HFFc6 (cell line): Measurements from ENCODE around the gene ZC3H6. TPM values are rescaled to one million over a fixed set of nuclear protein-coding genes. Genes with fewer than 3 reads are reported as not detected.

Source experiments
- DNase-seq: peaks from one replicate; pipeline ENCODE4 v3.0.0-alpha.2; 2018
- H3K27ac Mint-ChIP-seq: 2 replicates; pipeline ENCODE4 v1.8.0; 2020; ENCODE audit warnings: mild to moderate bottlenecking, mixed read lengths
- H3K27me3 Mint-ChIP-seq: 2 replicates; pipeline ENCODE4 v1.8.0; 2021; ENCODE audit warnings: mild to moderate bottlenecking, moderate library complexity, mixed read lengths; ENCODE audit not compliant: insufficient read depth
- H3K36me3 Mint-ChIP-seq: 2 replicates; pipeline ENCODE4 v1.8.0; 2021; ENCODE audit warnings: low read depth, mixed read lengths
- H3K4me1 Mint-ChIP-seq: 2 replicates; pipeline ENCODE4 v1.8.0; 2020; ENCODE audit warnings: low read depth, mixed read lengths
- H3K4me3 Mint-ChIP-seq: 2 replicates; pipeline ENCODE4 v1.8.0; 2020; ENCODE audit warnings: mild to moderate bottlenecking, moderate library complexity, mixed read lengths
- H3K9me3 Mint-ChIP-seq: 2 replicates; pipeline ENCODE4 v1.8.0; 2020; ENCODE audit warnings: mild to moderate bottlenecking, mixed read lengths
- total RNA-seq, 6 experiments: library from RNA; stranded (reverse); fragmentation: NEBNext Ultra II Directional; extraction: Animal tissue kit (Norgen Biotek cat#: 25700); gene quantifications; 2 replicates in 1 of 6; 3 replicates in 5 of 6; pipeline ENCODE4 v1.2.3, GENCODE V29; 2021
- TF ChIP-seq, protein P1 (sequence below): fragments of 200-600 bp; sonication (generic); IDR thresholded peaks from 2 replicates; pipeline ENCODE4 v1.5.0; 2021; ENCODE audit warnings: antibody characterized with exemption, mild to moderate bottlenecking

The ZC3H6 gene
- total RNA-seq, 6 experiments from 2014 or later = 3.8 to 6.1 (median 5.0) TPM

DNA sequence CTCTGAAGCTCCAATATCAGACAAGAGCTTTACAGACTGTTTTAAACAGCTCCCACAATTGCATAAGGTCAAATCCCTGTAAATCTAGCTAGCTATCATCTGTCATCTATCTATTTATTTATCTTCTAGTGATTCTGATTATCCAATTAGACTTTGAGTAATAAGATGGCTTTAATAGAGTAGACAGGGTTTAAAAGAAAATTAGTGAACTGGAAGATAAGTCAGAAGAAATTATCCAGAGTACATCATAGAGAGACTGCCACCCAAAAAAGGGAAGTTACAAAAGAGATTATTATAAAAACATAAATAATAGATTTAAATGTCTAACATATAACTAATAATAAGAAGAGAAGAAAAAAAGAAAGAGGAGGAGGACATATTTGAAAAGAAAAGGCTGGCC lies 12.5 kb upstream of the ZC3H6 start:
- no peak overlapping the region for H3K4me3 Mint-ChIP-seq
- peaks cover 4% of the 10 kb centered on the region; the same call in 1 of the 2 replicates for H3K9me3 Mint-ChIP-seq
- peaks cover 5% of the 10 kb centered on the region for H3K4me1 Mint-ChIP-seq
- 0 out of 2 replicates have a peak, but pooled peaks cover under 1% of the 10 kb centered on the region for H3K36me3 Mint-ChIP-seq
- TF ChIP-seq, protein P1, sequence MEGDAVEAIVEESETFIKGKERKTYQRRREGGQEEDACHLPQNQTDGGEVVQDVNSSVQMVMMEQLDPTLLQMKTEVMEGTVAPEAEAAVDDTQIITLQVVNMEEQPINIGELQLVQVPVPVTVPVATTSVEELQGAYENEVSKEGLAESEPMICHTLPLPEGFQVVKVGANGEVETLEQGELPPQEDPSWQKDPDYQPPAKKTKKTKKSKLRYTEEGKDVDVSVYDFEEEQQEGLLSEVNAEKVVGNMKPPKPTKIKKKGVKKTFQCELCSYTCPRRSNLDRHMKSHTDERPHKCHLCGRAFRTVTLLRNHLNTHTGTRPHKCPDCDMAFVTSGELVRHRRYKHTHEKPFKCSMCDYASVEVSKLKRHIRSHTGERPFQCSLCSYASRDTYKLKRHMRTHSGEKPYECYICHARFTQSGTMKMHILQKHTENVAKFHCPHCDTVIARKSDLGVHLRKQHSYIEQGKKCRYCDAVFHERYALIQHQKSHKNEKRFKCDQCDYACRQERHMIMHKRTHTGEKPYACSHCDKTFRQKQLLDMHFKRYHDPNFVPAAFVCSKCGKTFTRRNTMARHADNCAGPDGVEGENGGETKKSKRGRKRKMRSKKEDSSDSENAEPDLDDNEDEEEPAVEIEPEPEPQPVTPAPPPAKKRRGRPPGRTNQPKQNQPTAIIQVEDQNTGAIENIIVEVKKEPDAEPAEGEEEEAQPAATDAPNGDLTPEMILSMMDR = no peak
- DNase-seq = no peak
- H3K27me3 Mint-ChIP-seq = no peaks in the 10 kb centered on the region; the same call in 1 of the 2 replicates
- no peak overlapping the region for H3K27ac Mint-ChIP-seq

DNA sequence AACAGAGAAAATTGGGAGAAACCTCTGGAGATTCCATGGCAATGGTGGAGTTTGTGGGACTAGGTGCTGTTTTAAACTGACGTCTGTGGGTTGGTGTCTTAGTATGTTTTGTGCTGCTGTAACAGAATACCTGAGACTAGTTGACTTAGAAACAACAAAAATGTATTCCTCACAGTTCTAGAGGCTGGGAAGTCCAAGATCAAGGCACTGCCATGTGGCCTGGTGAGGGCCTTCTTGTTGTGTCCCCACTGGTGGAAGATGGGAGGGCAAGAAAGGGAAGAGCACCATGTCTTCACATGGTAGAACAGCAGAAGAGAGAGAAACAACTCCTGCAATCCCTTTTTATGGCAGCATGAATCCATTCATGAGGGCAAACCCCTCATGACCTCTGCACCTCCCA lies 6.8 kb upstream of the ZC3H6 start:
- TF ChIP-seq, protein P1 = no peak
- Mint-ChIP-seq H3K36me3 (0 out of 2 replicates have a peak, but pooled peaks cover 5% of the 10 kb centered on the region), H3K9me3 (no peaks in the 10 kb centered on the region), H3K4me1 (no peaks in the 10 kb centered on the region), H3K4me3 (no peak overlapping the region), H3K27me3 (no peaks in the 10 kb centered on the region; the same call in 1 of the 2 replicates), H3K27ac (no peak overlapping the region)
- no peak for DNase-seq

DNA sequence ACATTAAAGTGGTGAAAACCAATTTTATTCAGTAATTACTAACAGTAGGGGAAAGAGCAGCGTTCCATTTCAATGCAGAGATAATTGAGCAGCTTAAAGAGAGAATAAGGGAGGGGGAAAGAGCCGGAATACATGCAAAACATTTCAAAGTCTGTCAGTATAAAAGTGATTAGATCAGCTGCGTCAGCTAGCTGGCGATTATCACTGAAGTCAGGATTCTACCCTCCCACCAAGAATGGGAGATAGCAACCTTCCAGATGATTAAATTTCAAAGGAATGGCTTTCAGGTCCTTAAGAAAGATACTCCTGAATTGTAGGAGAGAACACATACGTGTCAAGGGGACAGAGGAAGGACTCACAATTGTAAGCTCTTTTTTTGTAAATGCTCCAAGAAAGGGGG lies 2.7 kb upstream of the ZC3H6 start:
- no peak overlapping the region for H3K4me3 Mint-ChIP-seq

DNA sequence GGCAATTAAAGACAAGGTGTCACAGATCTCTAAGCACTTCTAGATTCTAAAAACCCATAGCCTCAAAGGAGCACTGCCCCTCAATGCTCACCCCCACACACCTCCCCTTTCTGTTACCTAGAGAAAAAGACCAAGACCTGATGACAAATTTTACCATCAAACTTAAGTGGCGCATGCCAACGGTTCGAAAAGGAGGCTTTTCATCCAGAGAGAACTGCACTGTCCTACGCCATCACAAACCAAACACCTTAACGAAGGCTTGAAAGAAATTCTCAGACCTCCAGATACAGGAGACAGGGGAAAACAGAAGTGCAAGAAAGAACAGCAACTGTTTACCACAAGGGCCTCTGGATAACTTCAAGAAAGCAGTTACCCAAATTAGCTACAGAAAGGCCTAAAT lies 2.0 kb upstream of the ZC3H6 start:
- Mint-ChIP-seq H3K27ac (no peak overlapping the region), H3K4me1 (peaks cover 12% of the 10 kb centered on the region), H3K27me3 (no peaks in the 10 kb centered on the region; the same call in 1 of the 2 replicates), H3K36me3 (no peaks in the 10 kb centered on the region), H3K4me3 (no peak overlapping the region), H3K9me3 (no peaks in the 10 kb centered on the region)
- DNase-seq = no peak
- TF ChIP-seq, protein P1 = no peak

More for the DNA sequence above, 2.7 kb upstream of the ZC3H6 start:
- no peak overlapping the region for H3K27ac Mint-ChIP-seq
- TF ChIP-seq, protein P1 = no peak
- peaks cover 12% of the 10 kb centered on the region for H3K4me1 Mint-ChIP-seq
- 0 out of 2 replicates have a peak, but pooled peaks cover 5% of the 10 kb centered on the region for H3K36me3 Mint-ChIP-seq
- no peaks in the 10 kb centered on the region; the same call in 1 of the 2 replicates for H3K27me3 Mint-ChIP-seq
- no peak for DNase-seq
- H3K9me3 Mint-ChIP-seq = no peaks in the 10 kb centered on the region

DNA sequence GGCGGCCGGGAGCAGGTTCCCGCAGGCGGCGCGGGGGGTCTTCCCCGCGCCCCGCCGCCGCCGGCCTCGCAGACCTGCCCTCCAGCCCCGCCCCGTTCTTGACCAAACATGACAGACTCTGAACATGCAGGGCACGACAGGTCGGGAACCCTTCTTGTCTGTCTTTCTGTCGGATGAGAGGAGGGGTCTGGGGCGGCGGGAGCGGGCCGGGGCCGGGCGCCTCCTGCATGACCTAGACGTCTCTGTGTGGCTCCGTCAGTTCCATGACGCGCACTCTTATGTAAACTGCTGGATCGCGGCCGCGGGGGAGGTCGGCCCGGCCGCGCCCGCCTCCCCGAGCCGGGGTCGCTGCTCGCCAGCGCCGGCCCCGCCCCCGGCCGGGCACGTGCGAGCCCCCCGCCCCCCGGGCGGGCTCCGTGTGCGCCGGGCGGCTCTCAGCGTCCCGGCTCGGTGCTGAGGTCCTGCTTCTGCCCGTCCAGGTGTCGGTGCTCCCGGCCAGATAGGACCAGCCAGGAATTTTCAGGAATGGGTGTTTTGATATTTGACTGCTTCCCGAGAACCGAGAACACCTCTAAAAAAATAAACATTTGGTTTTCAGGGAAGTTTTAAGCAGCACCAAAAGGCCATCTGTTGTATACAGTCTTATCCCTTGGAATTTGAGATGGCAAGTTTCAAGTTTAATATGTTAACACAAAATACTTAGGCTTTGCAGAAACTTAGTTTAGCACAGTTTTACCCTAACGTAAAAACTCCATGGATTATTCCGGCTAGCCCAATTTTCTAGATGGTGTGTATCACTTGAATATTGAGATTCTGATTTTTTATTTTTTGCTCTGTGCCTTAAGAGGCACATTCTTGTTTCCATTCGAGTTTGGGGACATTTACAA lies 733 bp downstream of the ZC3H6 start:
- TF ChIP-seq, protein P1 = no peak
- Mint-ChIP-seq H3K4me3 (peak overlapping the region; percentile 92), H3K9me3 (no peaks in the 10 kb centered on the region), H3K27ac (peak overlapping the region; percentile 95), H3K36me3 (no peaks in the 10 kb centered on the region), H3K4me1 (peaks cover 12% of the 10 kb centered on the region), H3K27me3 (no peaks in the 10 kb centered on the region)
- peak; percentile 60 for DNase-seq
